Natural killer cell (primary cell): Measurements from ENCODE around the gene ORAI2. TPM values are rescaled to one million over a fixed set of nuclear protein-coding genes. Genes with fewer than 3 reads are reported as not detected.

ENCODE experiments used
- ATAC-seq, 3 donors: fragments of 150-1000 bp in 2 of 3; fragments of 200-7000 bp in 1 of 3; cut with Tn5 transposase; 1 replicate in 1 of 3; 2 replicates in 2 of 3; pipeline ENCODE4 v1.10.0; 2021; ENCODE audit warnings: mild to moderate bottlenecking in 2 of 3, moderate library complexity in 2 of 3
- DNase-seq, 2 donors: peaks; one replicate each; pipeline versions ENCODE4 v3.0.0 to v3.0.0-alpha.2; 2013 to 2021; ENCODE audit warnings: mixed read lengths in 1 of 2
- H3K27ac ChIP-seq: one replicate; pipeline ENCODE4 v1.5.1; 2013; ENCODE audit warnings: mild to moderate bottlenecking, low read length
- H3K27me3 ChIP-seq: one replicate; pipeline ENCODE4 v1.6.1; 2013; ENCODE audit warnings: low read length; ENCODE audit not compliant: control insufficient read depth, insufficient read depth
- H3K36me3 ChIP-seq: one replicate; pipeline ENCODE4 v1.6.1; 2013; ENCODE audit warnings: low read length; ENCODE audit not compliant: control insufficient read depth, insufficient read depth
- H3K4me1 ChIP-seq: one replicate; pipeline ENCODE4 v1.6.1; 2013; ENCODE audit warnings: low read length; ENCODE audit not compliant: control insufficient read depth, insufficient read depth
- H3K4me3 ChIP-seq: one replicate; pipeline ENCODE4 v1.5.1; 2013; ENCODE audit warnings: low read length
- H3K9me3 ChIP-seq: one replicate; pipeline ENCODE4 v1.6.1; 2013; ENCODE audit warnings: low read length; ENCODE audit not compliant: control insufficient read depth, insufficient read depth
- H3K27ac Mint-ChIP-seq, 2 donors: one replicate each; pipeline ENCODE4 v1.8.0; 2022; ENCODE audit warnings: mild to moderate bottlenecking in 2 of 2, mixed read lengths in 2 of 2, moderate library complexity in 1 of 2
- H3K27me3 Mint-ChIP-seq, 2 donors: one replicate each; pipeline ENCODE4 v1.8.0; 2022; ENCODE audit warnings: low read depth in 2 of 2, mixed read lengths in 2 of 2
- H3K36me3 Mint-ChIP-seq: one replicate; pipeline ENCODE4 v1.8.0; 2022; ENCODE audit warnings: mixed read lengths
- H3K4me1 Mint-ChIP-seq, 2 donors: one replicate each; pipeline ENCODE4 v1.8.0; 2022; ENCODE audit warnings: mixed read lengths in 2 of 2
- H3K4me3 Mint-ChIP-seq: one replicate; pipeline ENCODE4 v1.8.0; 2022; ENCODE audit warnings: mild to moderate bottlenecking, moderate library complexity, mixed read lengths
- H3K9me3 Mint-ChIP-seq, 2 donors: one replicate each; pipeline ENCODE4 v1.8.0; 2022; ENCODE audit warnings: mixed read lengths in 2 of 2
- CTCF ChIP-seq: fragments of 200-600 bp; IDR thresholded peaks from one replicate; pipeline ENCODE4 v1.8.0; 2022; ENCODE audit warnings: antibody characterized with exemption
- WGBS: methylation state at CpG from one replicate; pipeline ENCODE4 v1.1.7; 2013; ENCODE audit warnings: missing lambda C conversion rate; ENCODE audit not compliant: insufficient coverage; 5-methylcytosine and 5-hydroxymethylcytosine counted together
- intact Hi-C: fragments of 100-400 bp; cut with micrococcal nuclease; formaldehyde crosslinking; loops from one replicate; pipeline ENCODE4 v1.14.2; 2022
- total RNA-seq, 4 donors: library from RNA; stranded (reverse); fragments of 120-200 nt in 1 of 4; gene quantifications; one replicate each; pipeline versions ENCODE4 v1.2.3 to v1.2.4, GENCODE V29; 2013 to 2022

Gene ORAI2
- total RNA-seq, 3 donors from 2014 or later (not counting 1 experiment from before 2014, with no cell fraction given): 39.1 to 55.0 (median 41.3) TPM

- no peaks in the 10 kb centered on the region for H3K9me3 Mint-ChIP-seq
- Histone ChIP-seq H3K27me3 (no peaks in the 10 kb centered on the region), H3K36me3 (peaks cover 11% of the 10 kb centered on the region), H3K27ac (no peak overlapping the region), H3K9me3 (no peaks in the 10 kb centered on the region), H3K4me1 (peaks cover 25% of the 10 kb centered on the region), H3K4me3 (no peak overlapping the region)
- ATAC-seq (no peak), DNase-seq (no peak)
- TF ChIP-seq CTCF: no peak
- H3K36me3 Mint-ChIP-seq: no peaks in the 10 kb centered on the region
- no peak overlapping the region for H3K27ac Mint-ChIP-seq
- peak overlapping the region; percentile 64 for H3K4me3 Mint-ChIP-seq
- 96% methylated on average over 5 of the region's 7 CpGs for WGBS
- intact Hi-C loops: no loop called here
- H3K4me1 Mint-ChIP-seq: peaks cover 12 to 44% of the 10 kb centered on the region in 2 donors
- no peaks in the 10 kb centered on the region for H3K27me3 Mint-ChIP-seq
Observed at GRCh38 chr7:102466097-102466496, 32.7 kb downstream of the ORAI2 start.

- peaks cover 25% of the 10 kb centered on the region for H3K4me1 ChIP-seq
- WGBS: 96% methylated on average over 24 of the region's 24 CpGs
- DNase-seq: no peak
- peaks cover 19% of the 10 kb centered on the region for H3K36me3 ChIP-seq
- Mint-ChIP-seq H3K9me3 (no peaks in the 10 kb centered on the region), H3K36me3 (no peaks in the 10 kb centered on the region), H3K27ac (no peak overlapping the region), H3K27me3 (no peaks in the 10 kb centered on the region), H3K4me1 (peaks cover 12 to 34% of the 10 kb centered on the region in 2 donors), H3K4me3 (no peak overlapping the region)
- intact Hi-C loops: no loop called here
- H3K27me3 ChIP-seq: no peaks in the 10 kb centered on the region
- TF ChIP-seq CTCF: no peak
- no peak overlapping the region for H3K4me3 ChIP-seq
- no peak for ATAC-seq
- no peaks in the 10 kb centered on the region for H3K9me3 ChIP-seq
- H3K27ac ChIP-seq: no peak overlapping the region
Observed at GRCh38 chr7:102467581-102468477, 34.5 kb downstream of the ORAI2 start.

GRCh38 chr7:102468478-102469350, 35.3 kb downstream of the ORAI2 start:
- H3K27ac Mint-ChIP-seq: no peak overlapping the region
- TF ChIP-seq CTCF: no peak
- no peak for ATAC-seq
- DNase-seq: no peak
- Histone ChIP-seq H3K4me1 (peaks cover 20% of the 10 kb centered on the region), H3K36me3 (peaks cover 25% of the 10 kb centered on the region), H3K4me3 (no peak overlapping the region), H3K27me3 (no peaks in the 10 kb centered on the region), H3K27ac (no peak overlapping the region), H3K9me3 (no peaks in the 10 kb centered on the region)
- intact Hi-C loops: no loop called here
- H3K4me1 Mint-ChIP-seq: peaks cover 10 to 31% of the 10 kb centered on the region in 2 donors
- no peak overlapping the region for H3K4me3 Mint-ChIP-seq
- no peaks in the 10 kb centered on the region for H3K27me3 Mint-ChIP-seq
- H3K36me3 Mint-ChIP-seq: no peaks in the 10 kb centered on the region
- 86% methylated on average over 40 of the region's 40 CpGs for WGBS
- H3K9me3 Mint-ChIP-seq: no peaks in the 10 kb centered on the region
